Ovary (tissue), 9 donors: Measurements from ENCODE around the gene KATNA1. TPM values are rescaled to one million over a fixed set of nuclear protein-coding genes. Genes with fewer than 3 reads are reported as not detected.

Experiments used
- DNase-seq, 5 donors: peaks; one replicate each; pipeline ENCODE4 v3.0.0-alpha.2; 2019 to 2020
- H3K27ac ChIP-seq, 2 donors: fragments of 200-600 bp; one replicate each; pipeline versions ENCODE4 v1.5.1 to v1.8.0; 2019 to 2022
- H3K27me3 ChIP-seq: fragments of 200-600 bp; one replicate; pipeline ENCODE4 v1.8.0; 2022
- H3K36me3 ChIP-seq: fragments of 200-600 bp; sonication (generic); one replicate; pipeline ENCODE4 v1.5.1; 2019
- H3K4me1 ChIP-seq: one replicate; pipeline ENCODE4 v1.8.1; 2013; ENCODE audit warnings: mild to moderate bottlenecking, moderate library complexity; ENCODE audit not compliant: insufficient read depth
- H3K4me3 ChIP-seq: fragments of 200-600 bp; sonication (generic); one replicate; pipeline ENCODE4 v1.5.1; 2017
- H3K9me3 ChIP-seq, 2 donors: fragments of 200-600 bp in 1 of 2; sonication (generic) in 1 of 2; one replicate each; pipeline versions ENCODE4 v1.5.1 to v1.8.1; 2013 to 2019; ENCODE audit warnings: mild to moderate bottlenecking in 1 of 2, moderate library complexity in 1 of 2
- CTCF ChIP-seq, 3 donors: fragments of 450-650 bp in 2 of 3; fragments of 200-600 bp in 1 of 3; IDR thresholded peaks; one replicate each; pipeline versions ENCODE4 v1.5.1 to v1.8.0; 2016 to 2022; ENCODE audit warnings: antibody characterized with exemption in 3 of 3, mild to moderate bottlenecking in 1 of 3
- EP300 ChIP-seq: sonication (generic); formaldehyde crosslinking; IDR thresholded peaks from one replicate; pipeline ENCODE4 v1.6.1; 2017; ENCODE audit warnings: antibody characterized with exemption
- POLR2A ChIP-seq: fragments of 450-650 bp; IDR thresholded peaks from one replicate; pipeline ENCODE4 v1.6.1; 2017; ENCODE audit warnings: antibody characterized with exemption, mild to moderate bottlenecking, moderate library complexity
- WGBS, 3 donors: extraction: QIAGEN DNeasy Blood & Tissue Kit in 1 of 3; methylation state at CpG; one replicate each; pipeline versions ENCODE4 v1.1.5 to v1.1.7; 2013 to 2017; 5-methylcytosine and 5-hydroxymethylcytosine counted together
- intact Hi-C, 4 donors: fragments of 100-400 bp; cut with DNase I; formaldehyde crosslinking; loops; one replicate each; pipeline versions ENCODE4 v1.11.0 to v1.15.1; 2022 to 2023
- polyA plus RNA-seq, 2 donors: library from polyadenylated mRNA; stranded (reverse); fragments of 200-250 nt in 1 of 2; fragments of 350-450 nt in 1 of 2; fragmentation: Illumina TruSeq in 1 of 2; extraction: RNeasy Lipid Tissue Mini Kit (QIAGEN cat#74804) in 1 of 2; gene quantifications; one replicate each; pipeline ENCODE4 v1.2.3, GENCODE V29; 2013 to 2014
- total RNA-seq, 7 donors: library from RNA; depleted of rRNA in 2 of 7; stranded (reverse); fragments of >200 nt in 2 of 7; fragmentation: NEBNext Ultra II Directional in 3 of 7; extraction: Animal tissue kit (Norgen Biotek cat#: 25700) in 3 of 7; gene quantifications; one replicate each; pipeline versions ENCODE4 v1.1.0 to v1.2.4, GENCODE V29; 2016 to 2023
- donor health status: DM: no; HTN: no; CAD: no; lungs with moderate emphysema.
- donor health status: DM: no; HTN: no; CAD: no.
- donor health status: Bipolar disorder and iron deficiency.
- donor health status: DM: yes; HTN: yes; CAD: no.
- donor health status: DM: no; HTN: no; CAD: no.
- donor health status: DM: yes; HTN: yes; CAD: no.

KATNA1 gene
- total and polyA plus RNA-seq, 9 donors, result 10.6 to 31.4 (median 19.0) TPM

GRCh38 chr6:149646599-149646998, 1.9 kb downstream of the KATNA1 start:
- Histone ChIP-seq H3K4me3 (no peak overlapping the region), H3K9me3 (no peaks in the 10 kb centered on the region), H3K27me3 (no peaks in the 10 kb centered on the region), H3K27ac (no peak overlapping the region), H3K36me3 (no peaks in the 10 kb centered on the region), H3K4me1 (peaks cover 3% of the 10 kb centered on the region)
- 82 to 88% (median 87%) methylated on average over 3 of the region's 3 CpGs for WGBS, 3 donors
- TF ChIP-seq EP300, result no peak
- no peak for TF ChIP-seq POLR2A
- no peak for TF ChIP-seq CTCF (IDR thresholded peaks at IDR 0.05)
- intact Hi-C loops, result no loop called here
- DNase-seq, result no peak

- no peaks in the 10 kb centered on the region for H3K4me1 ChIP-seq
- TF ChIP-seq EP300, result no peak
- TF ChIP-seq POLR2A, result no peak
- TF ChIP-seq CTCF (IDR thresholded peaks at IDR 0.05), result no peak
- H3K4me3 ChIP-seq, result no peak overlapping the region
- H3K9me3 ChIP-seq, result no peaks in the 10 kb centered on the region
- no peak for DNase-seq
- intact Hi-C loops, result no loop called here
- H3K27ac ChIP-seq, result no peak overlapping the region
- 86 to 91% (median 88%) methylated on average over 1 of the region's 1 CpG for WGBS, 3 donors
- H3K36me3 ChIP-seq, result no peaks in the 10 kb centered on the region
- no peaks in the 10 kb centered on the region for H3K27me3 ChIP-seq
Measured at GRCh38 chr6:149642829-149643580, 5.5 kb downstream of the KATNA1 start.

- H3K36me3 ChIP-seq, result no peaks in the 10 kb centered on the region
- DNase-seq, result no peak
- H3K4me3 ChIP-seq, result no peak overlapping the region
- no peaks in the 10 kb centered on the region for H3K4me1 ChIP-seq
- TF ChIP-seq POLR2A, result no peak
- no peak for TF ChIP-seq CTCF (IDR thresholded peaks at IDR 0.05)
- no peak for TF ChIP-seq EP300
- WGBS, 3 donors, result 56 to 58% (median 56%) methylated on average over 2 of the region's 2 CpGs
- H3K27me3 ChIP-seq, result no peaks in the 10 kb centered on the region
- intact Hi-C loops, result no loop called here
- H3K27ac ChIP-seq, result no peak overlapping the region
- no peaks in the 10 kb centered on the region for H3K9me3 ChIP-seq
Measured at GRCh38 chr6:149636124-149636523, 12.4 kb downstream of the KATNA1 start.

- TF ChIP-seq EP300 (no peak), CTCF (IDR thresholded peaks at IDR 0.05) (no peak), POLR2A (no peak)
- 94 to 95% (median 95%) methylated on average over 1 of the region's 1 CpG for WGBS, 3 donors
- no peak for DNase-seq
- intact Hi-C loops, result no loop called here
- Histone ChIP-seq H3K4me1 (no peaks in the 10 kb centered on the region), H3K9me3 (no peaks in the 10 kb centered on the region), H3K36me3 (no peaks in the 10 kb centered on the region), H3K27me3 (no peaks in the 10 kb centered on the region), H3K4me3 (no peak overlapping the region), H3K27ac (no peak overlapping the region)
Measured at GRCh38 chr6:149634315-149634714, 14.2 kb downstream of the KATNA1 start.
